Right hindlimb (tissue), 1 donor: Measurements from ENCODE around the gene CDC6.

Experiments used
- DNase-seq: peaks from one replicate; pipeline ENCODE4 v3.0.0-alpha.2; 2018

CDC6 gene

GRCh38 chr17:40323391-40324381 is 36.0 kb downstream of the CDC6 start:
- peak; percentile 73 for DNase-seq

- peak; percentile 25 for DNase-seq
Observed at GRCh38 chr17:40325156-40326013, 37.7 kb downstream of the CDC6 start.

GRCh38 chr17:40326014-40326831 is 38.5 kb downstream of the CDC6 start:
- DNase-seq: peak; percentile 41

GRCh38 chr17:40326832-40327199 is 39.1 kb downstream of the CDC6 start:
- no peak for DNase-seq

- DNase-seq: no peak
Observed at GRCh38 chr17:40327244-40327729, 39.6 kb downstream of the CDC6 start.

GRCh38 chr17:40327735-40328385 is 40.2 kb downstream of the CDC6 start:
- DNase-seq: peak; percentile 78

GRCh38 chr17:40328386-40328766 is 40.7 kb downstream of the CDC6 start:
- no peak for DNase-seq

GRCh38 chr17:40329839-40330794 is 42.4 kb downstream of the CDC6 start:
- peak; percentile 40 for DNase-seq

- no peak for DNase-seq
Observed at GRCh38 chr17:40330850-40331470, 43.3 kb downstream of the CDC6 start.

GRCh38 chr17:40331743-40332641 is 44.3 kb downstream of the CDC6 start:
- peak; percentile 92 for DNase-seq

- no peak for DNase-seq
Observed at GRCh38 chr17:40333781-40334448, 46.2 kb downstream of the CDC6 start.

- DNase-seq: no peak
Observed at GRCh38 chr17:40335620-40336019, 47.9 kb downstream of the CDC6 start.

- no peak for DNase-seq
Observed at GRCh38 chr17:40337351-40337750, 49.7 kb downstream of the CDC6 start.

- no peak for DNase-seq
Observed at GRCh38 chr17:40338058-40338457, 50.4 kb downstream of the CDC6 start.

GRCh38 chr17:40338941-40339649 is 51.4 kb downstream of the CDC6 start:
- peak; percentile 61 for DNase-seq

- no peak for DNase-seq
Observed at GRCh38 chr17:40340327-40340726, 52.6 kb downstream of the CDC6 start.

- peak; percentile 86 for DNase-seq
Observed at GRCh38 chr17:40340880-40341807, 53.5 kb downstream of the CDC6 start.
